ENCODE measurements around the gene DMXL2.
"Not testable (repeated sequence)": the region's sequence is repeated elsewhere in the genome, so short reads cannot be mapped to it uniquely, and the experiment has no call there.

The DMXL2 gene

DNA sequence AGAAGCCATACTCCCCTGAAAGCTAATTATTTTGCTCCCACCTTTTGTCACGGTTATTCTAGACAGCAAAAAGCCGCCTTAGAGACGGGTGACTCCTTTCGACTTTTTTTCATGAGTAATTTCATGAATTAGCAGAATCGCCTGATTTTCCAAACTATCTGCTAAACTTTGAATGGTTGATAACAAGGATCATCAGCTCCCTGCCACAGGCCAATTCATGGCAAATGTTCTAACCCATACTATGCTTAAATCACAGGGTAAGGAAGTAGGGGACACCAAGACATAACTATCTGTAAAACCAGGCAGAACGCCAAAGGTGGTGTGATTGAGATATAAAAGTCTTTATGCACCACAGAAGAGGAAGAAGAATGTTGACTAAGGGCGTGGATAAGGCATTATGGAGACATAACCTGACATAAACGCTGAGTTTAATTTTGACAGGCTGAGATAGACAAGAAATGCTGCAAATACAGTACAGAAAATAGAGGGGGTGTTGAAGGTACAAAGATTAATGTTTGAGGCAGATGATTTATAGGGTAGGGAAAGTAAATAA is 891 bp upstream of the DMXL2 start:
- peak overlapping the region; percentile 79 for H3K4me2 ChIP-seq
- H3K36me3 ChIP-seq = no peaks in the 10 kb centered on the region
- peaks cover 39% of the 10 kb centered on the region for H3K4me1 ChIP-seq
- peak overlapping the region; percentile 85 for H3K9ac ChIP-seq
- H4K20me1 ChIP-seq = 0 out of 2 replicates have a peak, but pooled peaks cover 10% of the 10 kb centered on the region
- H3K27me3 ChIP-seq = no peaks in the 10 kb centered on the region
- H3K27ac ChIP-seq = no peak overlapping the region
- peak overlapping the region; percentile 87 for H3K4me3 ChIP-seq
- no peaks in the 10 kb centered on the region for H3K9me3 ChIP-seq
- TF ChIP-seq Cebpa-rat (IDR thresholded peaks at IDR 0.05) = no peak

DNA sequence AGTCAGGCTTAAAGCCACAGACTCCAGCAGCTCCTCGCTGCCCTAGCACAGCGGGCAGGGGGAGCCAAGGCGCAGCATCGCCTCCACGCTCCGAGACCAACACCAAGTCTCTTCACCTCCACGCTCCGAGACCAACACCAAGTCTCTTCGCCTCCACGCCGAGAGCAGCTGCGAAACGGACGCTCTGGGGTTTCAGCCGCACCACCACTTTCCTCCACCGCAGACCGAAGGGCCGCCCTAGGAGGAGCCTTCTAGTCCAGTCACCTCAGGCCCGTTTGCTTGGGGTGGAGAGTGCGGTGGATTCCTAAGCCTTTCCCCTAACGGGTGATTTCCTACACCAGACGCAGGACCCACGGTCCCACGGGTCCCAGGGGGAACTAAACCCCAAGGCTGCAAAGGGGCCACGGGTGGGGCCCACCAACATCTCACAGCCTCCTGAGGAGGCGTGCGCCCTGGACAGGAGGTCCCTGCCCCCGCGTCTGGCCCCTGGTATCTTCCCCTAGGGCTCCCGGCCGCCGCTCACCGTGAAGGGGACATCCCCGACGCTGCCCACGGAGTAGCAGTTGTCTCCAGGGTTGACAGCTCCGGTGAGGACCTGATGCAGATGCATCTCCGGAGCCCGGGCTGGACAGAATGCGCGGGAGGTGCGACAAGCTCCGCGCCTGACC is 501 bp downstream of the DMXL2 start:
- peaks cover 40% of the 10 kb centered on the region for H3K4me1 ChIP-seq
- no peaks in the 10 kb centered on the region for H3K27me3 ChIP-seq
- TF ChIP-seq Cebpa-rat (IDR thresholded peaks at IDR 0.05) = no peak
- 0 out of 2 replicates have a peak, but pooled peaks cover 10% of the 10 kb centered on the region for H4K20me1 ChIP-seq
- no peaks in the 10 kb centered on the region for H3K9me3 ChIP-seq
- peak overlapping the region; percentile 85 for H3K9ac ChIP-seq
- H3K4me2 ChIP-seq = peak overlapping the region; percentile 79
- peak overlapping the region; percentile 87 for H3K4me3 ChIP-seq
- H3K27ac ChIP-seq = peak overlapping the region; percentile 65
- H3K36me3 ChIP-seq = no peaks in the 10 kb centered on the region

DNA sequence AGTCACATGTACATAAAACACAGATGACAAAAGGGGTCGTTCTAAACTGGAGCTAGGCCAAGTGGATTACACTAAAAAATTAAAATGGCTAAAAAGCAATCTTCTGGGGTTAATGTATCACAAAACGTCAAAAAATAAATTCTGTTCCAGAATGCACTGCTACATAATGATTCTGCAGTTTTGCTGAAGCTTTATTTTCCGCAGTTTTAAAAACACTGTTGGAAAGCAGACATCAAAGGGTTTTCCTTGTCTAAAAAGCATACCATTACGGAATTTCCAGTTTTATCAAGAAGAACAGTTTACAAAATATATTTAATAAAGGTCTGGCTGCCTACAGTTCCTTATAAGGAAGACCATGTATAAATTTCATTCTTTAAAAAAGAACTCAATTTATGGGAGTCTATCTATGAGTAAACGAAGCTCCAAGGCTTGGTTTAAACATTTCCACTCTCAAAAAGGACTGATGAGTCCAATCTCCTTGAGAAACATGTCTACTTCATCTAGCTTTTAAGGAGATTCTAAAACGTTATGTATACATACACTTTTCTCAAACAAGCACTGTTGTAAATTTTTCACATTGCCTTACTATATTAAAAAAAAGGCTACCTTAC is 1.3 kb downstream of the DMXL2 start:
- Histone ChIP-seq H3K4me2 (peak overlapping the region; percentile 79), H3K36me3 (no peaks in the 10 kb centered on the region), H4K20me1 (0 out of 2 replicates have a peak, but pooled peaks cover 10% of the 10 kb centered on the region), H3K27me3 (no peaks in the 10 kb centered on the region), H3K9me3 (no peaks in the 10 kb centered on the region), H3K27ac (no peak overlapping the region), H3K9ac (peak overlapping the region; percentile 85; the same call in 1 of the 2 replicates), H3K4me3 (peak overlapping the region; percentile 87), H3K4me1 (peaks cover 45% of the 10 kb centered on the region)
- TF ChIP-seq Cebpa-rat (IDR thresholded peaks at IDR 0.05) = no peak

DNA sequence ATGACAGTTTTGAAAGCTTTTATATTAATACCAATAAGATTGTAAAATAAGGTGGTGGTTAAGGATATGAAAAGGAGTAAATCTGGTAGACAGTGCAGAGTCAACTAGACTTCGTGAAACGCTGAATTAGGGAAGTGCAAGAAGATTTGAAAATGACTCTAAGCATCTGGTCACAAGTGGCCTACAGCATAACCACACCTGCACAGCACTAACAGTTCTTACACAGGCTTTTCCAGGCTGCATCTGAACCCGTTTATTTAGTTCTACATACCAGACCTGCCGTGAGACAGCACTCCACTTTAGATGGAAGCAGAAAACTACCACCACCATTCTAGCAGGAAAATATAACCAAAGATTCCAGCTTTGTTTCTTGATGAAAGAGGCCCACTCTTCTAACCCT is 1.9 kb downstream of the DMXL2 start:
- Histone ChIP-seq H3K4me3 (no peak overlapping the region), H3K4me2 (peak overlapping the region; percentile 79), H3K36me3 (no peaks in the 10 kb centered on the region), H3K27ac (no peak overlapping the region), H3K27me3 (no peaks in the 10 kb centered on the region), H3K9ac (no peak overlapping the region), H4K20me1 (0 out of 2 replicates have a peak, but pooled peaks cover 10% of the 10 kb centered on the region), H3K9me3 (no peaks in the 10 kb centered on the region), H3K4me1 (peaks cover 44% of the 10 kb centered on the region)
- TF ChIP-seq Cebpa-rat (IDR thresholded peaks at IDR 0.05) = no peak

DNA sequence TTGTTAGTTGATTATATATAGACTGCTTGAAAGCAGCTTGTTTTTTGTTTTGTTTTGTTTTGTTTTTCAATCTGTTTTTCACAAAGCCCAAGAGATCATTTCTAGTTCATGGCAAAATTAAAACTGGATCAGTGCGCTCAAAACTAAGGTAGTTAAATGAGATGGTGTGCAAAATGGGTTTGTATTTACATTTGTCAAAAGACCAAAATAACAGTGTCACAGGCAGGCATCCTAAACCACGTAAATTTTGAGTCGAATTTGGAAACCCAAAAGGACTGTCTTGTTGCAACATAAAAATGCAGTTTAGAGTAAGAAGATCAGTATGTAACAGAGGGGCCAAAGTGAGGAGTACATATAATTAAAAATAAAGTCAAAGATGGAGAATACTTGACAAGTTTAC is 2.4 kb downstream of the DMXL2 start:
- no peak overlapping the region for H3K27ac ChIP-seq
- peaks cover 38% of the 10 kb centered on the region for H3K4me1 ChIP-seq
- H3K27me3 ChIP-seq = no peaks in the 10 kb centered on the region
- no peak overlapping the region for H3K9ac ChIP-seq
- peak overlapping the region; percentile 79 for H3K4me2 ChIP-seq
- 0 out of 2 replicates have a peak, but pooled peaks cover 10% of the 10 kb centered on the region for H4K20me1 ChIP-seq
- no peaks in the 10 kb centered on the region for H3K36me3 ChIP-seq
- no peak for TF ChIP-seq Cebpa-rat (IDR thresholded peaks at IDR 0.05)
- no peak overlapping the region for H3K4me3 ChIP-seq
- no peaks in the 10 kb centered on the region for H3K9me3 ChIP-seq

DNA sequence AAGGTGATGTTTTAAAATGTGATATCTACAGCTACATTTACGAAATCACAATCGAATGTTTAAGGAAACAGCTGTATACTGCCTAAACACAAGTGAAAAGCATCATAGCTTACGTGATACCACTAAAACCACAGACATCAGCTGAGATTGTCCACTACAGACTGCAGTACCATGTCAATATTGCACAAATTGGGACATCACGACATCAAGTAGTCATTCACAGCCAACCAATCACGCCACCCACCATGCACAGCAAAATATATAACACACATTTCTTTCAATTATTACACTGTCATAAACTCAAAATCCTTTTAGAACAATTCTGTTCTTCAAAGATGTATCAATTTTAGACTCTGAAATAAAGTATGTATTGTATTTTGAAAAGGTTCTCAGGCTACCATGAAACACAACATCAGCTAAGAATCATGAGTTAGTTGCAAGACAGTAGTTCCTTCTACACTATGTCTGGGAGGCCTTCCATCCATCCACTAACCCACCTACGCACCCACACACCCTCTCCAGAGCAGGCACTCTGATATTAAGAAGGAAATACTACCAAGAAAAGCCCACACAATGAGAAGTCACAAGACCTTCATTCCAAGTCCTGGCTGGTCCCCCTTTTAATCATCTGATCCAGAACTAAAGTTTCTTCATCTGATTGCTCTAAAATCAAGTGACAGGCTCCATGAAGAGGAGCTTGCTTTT is 3.1 kb downstream of the DMXL2 start:
- Histone ChIP-seq H3K27ac (no peak overlapping the region), H3K4me3 (no peak overlapping the region), H3K36me3 (no peaks in the 10 kb centered on the region), H3K4me1 (peaks cover 32% of the 10 kb centered on the region), H3K9ac (no peak overlapping the region), H3K4me2 (no peak overlapping the region), H3K27me3 (no peaks in the 10 kb centered on the region), H3K9me3 (no peaks in the 10 kb centered on the region), H4K20me1 (0 out of 2 replicates have a peak, but pooled peaks cover 10% of the 10 kb centered on the region)
- TF ChIP-seq Cebpa-rat (IDR thresholded peaks at IDR 0.05) = no peak

DNA sequence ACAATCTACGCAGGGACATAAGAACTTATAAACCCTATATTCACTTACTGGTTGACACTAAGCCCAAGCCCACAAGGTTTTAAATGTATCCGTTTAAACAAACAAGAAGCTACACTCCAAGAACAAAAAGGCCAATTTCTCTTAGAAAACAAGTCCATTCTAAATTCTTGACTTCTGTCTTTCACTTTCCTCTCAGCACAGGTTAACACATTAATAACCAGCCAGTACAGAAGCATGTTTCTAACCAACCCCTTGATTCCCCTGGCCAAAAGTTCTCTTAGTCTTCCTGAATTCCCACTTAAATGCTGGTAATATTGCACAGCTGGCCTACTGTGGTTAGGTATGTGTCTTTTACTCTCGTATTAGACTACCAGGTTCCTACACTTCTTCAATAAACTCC is 4.7 kb downstream of the DMXL2 start:
- H3K36me3 ChIP-seq = peaks cover 5% of the 10 kb centered on the region; the same call in 1 of the 2 replicates
- H3K4me1 ChIP-seq = peaks cover 22% of the 10 kb centered on the region
- 0 out of 2 replicates have a peak, but pooled peaks cover 10% of the 10 kb centered on the region for H4K20me1 ChIP-seq
- no peaks in the 10 kb centered on the region for H3K27me3 ChIP-seq
- H3K4me3 ChIP-seq = no peak overlapping the region
- peaks cover 14% of the 10 kb centered on the region for H3K9me3 ChIP-seq
- H3K9ac ChIP-seq = no peak overlapping the region
- TF ChIP-seq Cebpa-rat (IDR thresholded peaks at IDR 0.05) = no peak
- H3K27ac ChIP-seq = no peak overlapping the region
- no peak overlapping the region for H3K4me2 ChIP-seq

DNA sequence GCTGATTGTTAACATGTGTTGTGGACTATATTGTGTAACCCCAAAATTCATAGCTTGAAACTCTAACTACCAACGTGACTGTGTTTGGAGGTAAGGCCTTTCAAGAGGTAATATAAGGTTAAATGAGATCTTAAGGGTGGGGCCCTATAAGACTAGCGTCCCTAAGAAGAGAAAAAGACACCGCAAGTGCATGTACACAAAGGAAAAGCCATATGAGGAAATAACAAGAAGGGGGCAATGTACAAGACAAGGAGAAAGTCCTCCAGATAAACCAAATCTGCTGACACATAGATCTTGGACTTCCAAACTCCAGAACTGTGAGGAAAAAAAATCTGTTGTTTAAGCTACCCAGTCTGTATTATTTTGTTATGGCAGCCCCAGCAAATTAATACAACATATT is 8.6 kb downstream of the DMXL2 start:
- no peak overlapping the region for H3K4me2 ChIP-seq
- peaks cover 14% of the 10 kb centered on the region; the same call in 1 of the 2 replicates for H3K36me3 ChIP-seq
- TF ChIP-seq Cebpa-rat (IDR thresholded peaks at IDR 0.05) = no peak
- no peaks in the 10 kb centered on the region for H4K20me1 ChIP-seq
- no peak overlapping the region for H3K27ac ChIP-seq
- peaks cover 30% of the 10 kb centered on the region for H3K9me3 ChIP-seq
- H3K4me3 ChIP-seq = no peak overlapping the region
- no peak overlapping the region for H3K9ac ChIP-seq
- no peaks in the 10 kb centered on the region for H3K27me3 ChIP-seq
- H3K4me1 ChIP-seq = peaks cover 6% of the 10 kb centered on the region; the same call in 1 of the 2 replicates

DNA sequence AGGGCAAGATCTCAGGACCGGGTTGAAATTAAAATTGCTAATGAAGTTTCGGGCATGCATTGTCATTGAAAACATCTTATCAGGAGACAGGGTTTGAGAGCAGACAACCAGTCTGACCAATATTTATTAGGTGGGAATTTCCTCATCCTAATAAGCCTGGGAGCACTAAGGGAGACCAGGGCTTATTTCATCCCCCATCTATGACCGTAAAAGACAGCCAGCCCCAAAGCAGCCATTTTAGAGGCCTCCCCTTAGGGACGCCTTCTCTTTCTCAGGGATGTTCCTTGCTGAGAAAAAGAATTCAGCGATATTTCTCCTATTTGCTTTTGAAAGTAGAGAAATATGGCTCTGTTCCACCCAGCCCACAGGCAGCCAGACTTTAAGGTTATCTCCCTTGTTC is 9.9 kb downstream of the DMXL2 start:
- Histone ChIP-seq H3K36me3 (peaks cover 14% of the 10 kb centered on the region; the same call in 1 of the 2 replicates), H3K9me3 (peaks cover 30% of the 10 kb centered on the region)
- not testable (repeated sequence) for H3K4me1 ChIP-seq, H3K4me2 ChIP-seq, H3K27ac ChIP-seq, H4K20me1 ChIP-seq, H3K27me3 ChIP-seq, H3K4me3 ChIP-seq, H3K9ac ChIP-seq

DNA sequence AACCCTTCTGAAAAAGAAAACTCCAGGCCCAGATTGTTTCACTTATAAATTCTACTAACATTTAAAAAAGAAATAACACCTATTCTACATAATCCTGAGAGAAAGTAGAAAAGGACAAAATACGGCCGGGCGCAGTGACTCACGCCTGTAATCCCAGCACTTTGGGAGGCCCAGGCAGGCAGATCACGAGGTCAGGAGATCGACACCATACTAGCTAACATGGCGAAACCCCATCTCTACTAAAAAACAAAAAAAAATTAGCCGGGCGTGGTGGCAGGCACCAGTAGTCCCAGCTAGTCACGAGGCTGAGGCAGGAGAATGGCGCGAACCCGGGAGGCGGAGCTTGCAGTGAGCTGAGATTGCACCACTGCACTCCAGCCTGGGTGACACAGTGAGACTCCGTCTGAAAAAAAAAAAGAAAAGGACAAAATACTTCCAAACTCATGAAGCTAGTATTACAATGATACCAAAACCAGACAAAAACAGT is 19.1 kb downstream of the DMXL2 start:
- H3K27me3 ChIP-seq, H3K36me3 ChIP-seq, H4K20me1 ChIP-seq, H3K4me3 ChIP-seq, H3K4me1 ChIP-seq, H3K9me3 ChIP-seq, H3K9ac ChIP-seq, H3K4me2 ChIP-seq, H3K27ac ChIP-seq: not testable (repeated sequence)
